ENCODE measurements around the gene BMP8B.
"Not testable (repeated sequence)": the region's sequence is repeated elsewhere in the genome, so short reads cannot be mapped to it uniquely, and the experiment has no call there.

BMP8B gene

DNA sequence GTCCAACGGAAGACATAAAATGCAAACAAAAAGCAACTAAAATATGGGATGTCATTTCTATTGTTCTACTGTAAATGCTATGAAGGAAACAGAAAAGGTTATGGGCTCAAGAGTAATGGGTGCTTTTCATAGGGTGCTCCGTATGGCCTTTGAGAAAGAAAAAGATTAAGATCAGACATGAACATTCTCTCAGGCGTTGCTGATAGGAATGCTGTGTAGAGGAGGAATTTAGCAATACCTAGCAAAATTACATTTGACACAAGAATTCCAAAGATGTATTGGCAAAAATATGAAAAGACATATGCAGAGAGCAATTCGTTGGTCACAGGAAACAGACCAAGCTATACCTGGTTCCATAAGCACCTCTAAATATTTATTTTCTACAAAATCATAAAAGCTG lies 11.8 kb downstream of the BMP8B start:
- DNase-seq = no peak

DNA sequence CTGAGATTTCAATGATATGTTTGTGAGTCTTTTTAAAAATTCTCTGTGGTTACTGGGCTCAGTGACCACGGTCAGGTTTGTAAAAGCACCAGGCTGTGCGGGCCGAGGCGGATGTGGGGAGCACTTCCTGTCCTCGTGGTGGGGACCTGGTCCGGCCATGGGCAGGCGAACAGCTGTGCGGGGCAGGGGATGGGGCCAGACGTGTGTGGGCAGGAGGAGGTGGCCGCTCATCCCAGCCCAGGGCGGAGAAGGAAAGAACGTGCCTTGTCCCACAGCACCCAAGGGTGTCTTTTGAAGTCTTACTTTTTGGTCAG lies 12.3 kb downstream of the BMP8B start:
- no peak for DNase-seq

DNA sequence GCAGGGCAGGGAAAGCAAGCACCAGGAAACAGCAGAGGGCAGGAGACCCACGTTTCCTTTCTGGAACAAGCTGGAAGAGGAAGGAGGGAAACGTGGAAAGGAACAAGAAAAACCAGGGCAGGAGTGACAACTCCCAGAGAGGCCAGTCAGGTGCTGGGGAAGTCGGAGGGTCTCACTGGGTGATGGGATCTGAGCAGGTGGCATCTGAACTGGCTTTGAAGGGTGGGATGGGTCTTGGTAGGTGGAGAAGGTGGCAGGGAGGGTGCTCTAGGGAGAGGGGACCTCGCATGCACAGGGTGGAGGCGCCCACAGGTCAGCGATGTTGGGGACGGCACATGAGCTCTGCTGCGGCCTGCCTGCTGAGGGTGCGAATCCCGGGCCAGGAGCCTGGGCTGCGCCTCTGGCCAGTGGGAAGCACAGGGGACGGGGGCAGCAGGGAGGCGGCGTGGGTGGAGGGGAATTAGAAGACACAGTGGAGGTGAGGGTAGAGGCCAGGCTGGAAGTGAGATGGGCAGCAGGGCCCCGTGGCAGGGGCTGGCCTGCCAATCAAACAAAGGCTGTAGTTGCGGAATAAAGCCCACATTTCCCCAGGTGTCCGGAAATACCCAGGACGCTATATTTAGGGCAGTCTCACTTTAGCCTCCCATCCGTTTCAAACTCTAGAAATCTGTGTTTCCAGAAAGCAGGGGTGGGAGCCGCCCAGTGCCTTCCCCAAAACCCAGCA lies 12.8 kb downstream of the BMP8B start:
- not testable (repeated sequence) for DNase-seq

DNA sequence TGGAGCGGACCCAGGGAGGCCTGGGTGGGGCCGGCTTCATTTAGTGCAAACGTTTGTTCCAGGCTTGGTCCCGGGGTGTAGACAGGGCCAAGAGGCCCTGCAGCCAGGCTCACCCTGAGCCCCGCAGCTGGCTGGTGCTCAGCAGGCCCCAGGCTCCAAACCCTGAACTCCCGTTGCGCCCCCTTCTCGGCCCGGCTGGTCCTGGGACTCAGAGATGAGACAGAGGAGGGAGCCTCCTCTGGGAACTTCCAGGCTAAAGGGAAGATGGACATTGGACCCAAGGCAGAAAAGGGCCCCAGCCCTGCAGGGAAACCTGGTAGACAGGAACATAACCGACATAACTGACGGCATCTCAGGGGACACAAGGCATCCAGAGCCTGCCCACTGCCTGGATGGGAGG lies 13.5 kb downstream of the BMP8B start:
- not testable (repeated sequence) for DNase-seq

GRCh38 chr1:39773369-39773979 lies 15.2 kb downstream of the BMP8B start:
- DNase-seq = not testable (repeated sequence)

GRCh38 chr1:39771022-39771532 lies 17.6 kb downstream of the BMP8B start, which contains the start of gene OXCT2:
OXCT2 (minus strand) TSS chr1:39771348; CDS start chr1:39771255, 93 bp downstream.
- DNase-seq = not testable (repeated sequence)

DNA sequence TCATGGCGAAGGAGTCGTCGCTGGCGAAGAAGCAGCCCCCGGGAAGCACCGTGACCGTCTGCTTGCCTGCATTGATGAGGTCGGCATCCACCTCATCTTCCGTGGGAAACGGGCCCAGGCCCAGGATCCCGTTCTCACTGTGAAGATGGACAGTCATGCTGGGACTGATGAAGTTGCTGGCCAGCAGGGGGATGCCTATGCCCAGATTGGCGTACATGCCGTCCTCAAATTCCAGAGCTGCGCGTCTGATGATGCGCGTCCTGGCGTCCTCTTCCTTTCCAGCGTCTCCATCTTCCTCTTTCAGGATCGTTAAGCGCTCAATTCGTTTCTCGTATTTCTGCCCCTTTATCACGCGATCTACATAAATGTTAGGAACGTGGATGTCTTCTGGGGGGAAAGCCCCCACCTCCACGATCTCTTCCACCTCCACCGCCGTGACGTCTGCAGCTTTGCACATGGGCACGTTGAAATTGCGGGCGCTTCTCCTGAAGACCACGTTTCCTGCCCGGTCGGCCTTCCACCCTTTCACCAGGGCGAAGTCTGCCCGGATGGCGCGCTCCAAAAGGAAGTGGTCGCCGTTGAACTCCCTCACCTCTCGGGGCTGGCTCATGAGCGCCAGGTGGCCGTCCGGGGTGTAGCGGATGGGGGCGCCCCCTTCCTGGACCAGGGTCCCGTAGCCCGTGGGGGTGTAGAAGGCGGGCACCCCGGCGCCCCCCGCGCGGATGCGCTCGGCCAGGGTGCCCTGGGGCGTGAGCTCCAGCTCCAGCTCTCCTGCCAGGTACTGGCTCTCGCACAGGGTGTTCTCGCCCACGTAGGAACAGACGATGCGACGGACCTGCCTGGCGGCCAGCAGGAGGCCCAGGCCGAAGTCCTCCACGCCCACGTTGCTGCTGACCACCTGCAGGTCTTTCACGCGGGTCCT lies 18.3 kb downstream of the BMP8B start:
- DNase-seq = not testable (repeated sequence)

DNA sequence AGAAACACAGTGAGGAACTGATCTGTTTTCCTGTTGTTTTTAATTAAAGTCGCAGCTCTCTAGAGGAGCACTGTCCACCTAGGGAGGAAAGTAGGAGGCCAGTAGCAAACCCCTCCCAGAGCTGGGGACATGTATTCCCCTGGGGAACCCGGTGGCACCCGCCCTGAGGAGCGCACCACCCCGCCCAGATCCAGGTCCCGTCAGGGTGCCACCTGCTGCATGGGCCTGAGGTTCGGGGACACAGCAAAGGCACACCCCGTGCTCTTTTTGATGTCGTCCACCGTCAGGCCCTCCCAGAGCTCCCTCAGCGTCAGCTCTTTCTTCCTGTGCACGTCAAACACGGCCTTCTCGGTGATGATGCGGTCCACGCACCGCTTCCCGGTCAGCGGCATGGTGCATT lies 19.2 kb downstream of the BMP8B start:
- DNase-seq = not testable (repeated sequence)

DNA sequence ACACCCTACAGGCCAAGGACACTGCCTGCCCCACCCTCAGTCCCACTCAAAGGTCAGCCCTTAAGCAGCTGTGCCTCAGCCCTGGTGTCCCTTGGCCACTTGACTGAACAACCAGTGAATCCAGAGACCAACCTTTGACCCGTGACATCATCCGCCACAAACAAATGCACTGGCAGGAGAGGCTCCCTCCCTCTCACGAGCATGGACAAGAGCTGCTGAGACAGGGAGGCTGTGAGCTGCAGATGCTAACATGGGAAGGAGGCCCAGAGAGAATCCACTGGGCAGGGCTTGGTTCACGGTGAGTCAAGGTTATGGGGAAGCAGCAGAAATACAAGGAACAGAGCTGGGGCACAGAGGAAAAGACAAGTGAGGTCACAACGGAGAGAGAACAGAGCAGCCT lies 22.2 kb downstream of the BMP8B start:
- not testable (repeated sequence) for DNase-seq

- DNase-seq = not testable (repeated sequence)
Measured at GRCh38 chr1:39764512-39764911, 24.2 kb downstream of the BMP8B start.

DNA sequence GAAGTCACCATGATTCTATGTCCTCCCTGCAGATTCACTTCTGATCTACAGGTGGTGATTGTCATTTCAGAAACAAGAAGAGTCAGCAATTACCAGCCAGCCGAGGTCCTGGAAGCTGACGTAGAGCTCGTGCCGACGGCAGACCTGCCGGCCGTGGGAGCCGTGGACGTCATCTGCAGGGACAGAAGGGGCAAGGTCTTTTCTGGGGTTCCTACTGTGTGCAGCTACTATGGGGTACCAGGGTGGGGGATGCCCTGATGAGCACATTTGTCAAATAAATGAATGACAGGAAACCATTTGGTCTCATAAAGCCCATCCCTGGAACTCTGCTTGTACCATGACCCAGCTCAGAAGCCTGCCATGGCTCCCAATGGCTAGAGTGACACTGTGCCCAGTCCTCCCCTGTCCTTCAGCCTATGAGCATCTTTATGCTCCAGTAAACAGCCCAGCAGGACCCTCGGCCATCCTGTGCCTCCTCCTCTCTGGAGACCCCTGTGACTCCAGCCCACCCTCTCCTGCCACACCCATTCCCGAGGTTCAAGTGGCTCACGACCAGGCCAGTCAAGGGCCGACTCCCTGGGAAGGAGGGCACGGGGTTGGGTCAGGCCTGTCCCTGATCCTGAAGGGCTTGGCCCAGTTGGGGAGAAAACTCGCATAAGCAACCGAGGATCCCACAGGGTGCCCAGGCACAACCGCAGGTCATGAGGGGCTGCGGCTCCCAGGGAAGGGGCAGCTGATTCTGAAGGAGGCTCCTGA lies 24.9 kb downstream of the BMP8B start:
- DNase-seq = not testable (repeated sequence)

DNA sequence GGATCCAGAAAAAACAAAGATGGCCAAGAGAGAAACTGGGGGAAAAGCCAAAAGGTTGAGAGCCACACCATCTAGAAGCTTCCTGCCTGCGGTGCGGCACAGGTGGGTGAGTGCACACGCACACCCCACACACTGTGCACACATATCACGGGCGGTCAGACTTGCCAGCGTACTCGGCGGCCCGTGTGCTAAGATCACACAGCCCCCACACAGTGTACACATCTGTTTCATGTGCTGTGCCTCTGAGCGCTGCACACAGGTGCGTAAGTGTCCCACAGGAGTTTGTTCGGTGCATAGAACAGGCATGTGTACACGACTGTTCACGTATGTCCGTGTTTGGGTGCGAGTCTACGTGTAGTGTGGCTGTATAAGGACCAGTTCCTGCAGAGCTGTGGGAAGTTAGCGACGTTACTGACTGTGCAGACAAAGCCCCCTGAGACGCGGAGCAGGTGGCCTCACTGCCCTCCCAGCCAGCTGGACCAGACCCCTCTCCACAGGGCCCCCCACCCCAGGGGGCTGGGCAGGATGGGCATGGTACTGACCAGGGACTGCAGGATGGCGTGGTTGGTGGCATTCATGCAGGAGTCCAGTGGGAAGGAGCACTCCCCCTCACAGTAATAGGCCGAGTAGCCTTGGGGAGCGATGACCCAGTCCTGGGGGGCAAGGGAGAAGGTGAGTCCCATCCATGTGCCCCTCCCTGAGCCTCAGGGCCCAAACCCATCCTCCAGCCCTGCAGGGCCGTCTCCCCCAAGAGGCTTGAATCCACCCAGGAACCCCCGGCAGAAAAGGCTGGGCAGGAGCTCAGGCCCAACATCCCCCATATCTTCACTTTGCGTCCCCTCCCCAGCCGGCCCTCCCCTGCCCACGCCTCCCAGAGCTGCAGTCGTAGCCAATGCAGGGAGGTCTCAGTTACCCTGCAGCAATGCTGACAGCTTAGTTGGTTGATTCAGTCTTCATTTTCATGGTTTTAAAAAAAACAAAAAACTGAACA lies 25.8 kb downstream of the BMP8B start:
- no peak for DNase-seq

DNA sequence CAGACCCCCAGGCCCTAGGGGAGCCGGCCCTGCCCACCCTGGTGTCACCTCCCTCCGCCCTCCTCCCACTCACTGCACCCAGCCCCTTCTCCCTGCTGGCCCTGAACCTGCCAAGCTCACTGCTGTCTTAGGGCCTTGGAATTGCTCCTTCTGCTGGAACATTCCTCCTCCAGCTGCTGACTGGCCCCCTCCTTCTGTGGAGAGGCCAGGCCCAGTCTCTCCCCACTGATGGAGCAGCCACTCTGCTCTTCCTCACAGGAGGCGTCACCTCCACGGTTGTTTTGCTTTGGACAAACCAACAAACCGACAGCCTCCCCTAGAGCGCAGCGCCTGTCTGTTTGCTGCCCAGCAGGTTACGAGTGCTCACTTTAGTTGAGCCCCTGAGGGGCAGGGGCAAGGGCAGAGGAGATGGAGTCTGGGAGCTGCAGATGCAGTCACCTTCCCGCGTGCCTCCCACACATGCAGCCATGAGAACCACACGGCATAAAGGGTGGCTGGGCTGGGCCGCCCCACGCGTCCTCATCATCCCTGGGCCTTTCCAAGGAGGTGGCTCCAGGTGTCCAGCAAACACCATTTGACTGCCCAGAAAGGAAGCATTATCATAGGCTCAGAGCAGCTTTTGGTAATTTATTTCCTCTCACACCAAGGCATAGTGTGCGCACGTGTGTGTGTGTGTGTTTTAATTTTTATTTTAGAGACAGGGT lies 27.0 kb downstream of the BMP8B start:
- DNase-seq = no peak

DNA sequence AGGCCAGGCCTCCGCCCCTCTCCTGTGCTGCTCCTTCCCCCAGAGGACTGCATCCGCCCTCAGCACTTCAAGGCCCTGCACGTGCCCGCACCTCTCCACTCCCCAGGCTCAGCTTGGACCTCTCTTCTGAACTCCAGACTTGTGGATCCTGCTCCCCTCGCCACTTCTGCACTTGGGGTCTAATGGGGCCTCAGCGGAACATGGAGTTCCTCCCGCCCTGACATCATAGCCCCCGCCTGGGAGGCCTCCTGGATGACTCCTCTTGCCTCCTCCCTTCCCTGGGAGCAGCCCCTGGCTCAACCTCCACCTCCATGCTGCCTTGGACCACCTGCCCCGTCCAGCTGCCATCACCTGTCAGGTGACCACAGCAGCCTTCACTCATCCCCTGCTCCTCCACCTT lies 27.6 kb downstream of the BMP8B start:
- DNase-seq = no peak

- DNase-seq = no peak
Measured at GRCh38 chr1:39760074-39761008, 28.3 kb downstream of the BMP8B start.

DNA sequence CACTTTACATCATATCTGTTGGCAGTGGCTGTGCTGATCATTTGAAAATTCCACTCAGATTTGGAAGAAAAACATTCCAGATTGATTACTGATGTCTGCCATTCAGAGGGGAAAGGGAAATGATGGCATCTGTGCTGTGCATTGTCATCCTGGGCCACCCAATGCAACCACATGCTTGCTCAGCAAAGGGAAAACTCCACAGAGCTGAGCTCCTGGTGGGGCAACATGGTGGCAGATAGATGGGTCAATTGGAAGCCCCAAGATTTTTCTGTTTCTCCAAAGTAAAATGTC lies 29.3 kb downstream of the BMP8B start:
- no peak for DNase-seq

GRCh38 chr1:39758556-39759435 lies 29.9 kb downstream of the BMP8B start:
- DNase-seq = no peak

DNA sequence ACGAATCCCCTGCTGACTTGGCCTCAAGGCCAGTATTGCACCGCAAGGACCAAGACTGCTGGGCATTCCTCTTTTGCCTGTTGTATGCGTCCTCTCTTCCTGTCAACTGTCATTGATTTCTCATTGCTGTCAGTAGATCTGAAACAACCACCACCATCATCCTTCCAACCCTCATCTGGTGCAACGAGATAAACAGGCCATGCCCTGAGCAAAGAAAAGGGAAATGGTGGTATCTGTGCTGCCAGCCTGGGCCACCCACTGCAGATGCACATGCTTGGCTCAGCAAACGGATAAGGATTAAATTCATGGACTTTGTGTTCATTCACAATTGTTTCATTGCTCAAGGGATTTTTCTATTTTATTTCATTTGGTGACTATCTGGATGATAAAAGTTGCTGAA lies 31.2 kb downstream of the BMP8B start:
- DNase-seq = no peak

All from NCI-H446 (cell line).